ENCODE measurements around the gene INO80E.

Gene INO80E

GRCh38 chr16:29986931-29987330 lies 9.1 kb upstream of the INO80E start:
- no peak for DNase-seq (ENCODE audit: extremely low spot score)
- CTCF ChIA-PET, result interaction anchor here (1.6 to 5.7 kb wide), 4 partner anchors 8 to 68 kb away, joined by 4 to 25 read pairs (median 6); partner anchors contain the start of genes HIRIP3, TAOK2 and TMEM219
- POLR2A ChIA-PET, result no interaction called here
- no peak for TF ChIP-seq CTCF (IDR thresholded peaks at IDR 0.05; ENCODE audit: control extremely low read depth, extremely low read depth, low read depth, missing control alignments)

- TF ChIP-seq CTCF (IDR thresholded peaks at IDR 0.05; ENCODE audit: control extremely low read depth, extremely low read depth, low read depth, missing control alignments), result no peak
- POLR2A ChIA-PET, result no interaction called here
- CTCF ChIA-PET, result interaction anchor here (0.8 to 5.7 kb wide), 4 partner anchors 7 to 68 kb away, joined by 3 to 25 read pairs (median 6); partner anchors contain the start of genes HIRIP3 and TAOK2
- DNase-seq (ENCODE audit: extremely low spot score), result no peak
These were observed 8.5 kb upstream of the INO80E start for GRCh38 chr16:29987371-29988085.

GRCh38 chr16:29988346-29989075 lies 7.5 kb upstream of the INO80E start:
- ChIA-PET POLR2A (interaction anchor here (0.8 to 1.2 kb wide), 2 partner anchors 12 to 15 kb away, joined by 3 to 5 read pairs; partner anchors contain the start of gene TAOK2), CTCF (interaction anchor here (0.8 to 5.7 kb wide), 4 partner anchors 10 to 140 kb away, joined by 3 to 25 read pairs (median 4); partner anchors contain the start of gene TAOK2)
- no peak for TF ChIP-seq CTCF (IDR thresholded peaks at IDR 0.05; ENCODE audit: control extremely low read depth, extremely low read depth, low read depth, missing control alignments)
- no peak for DNase-seq (ENCODE audit: extremely low spot score)

GRCh38 chr16:29989111-29989858 lies 6.8 kb upstream of the INO80E start:
- POLR2A ChIA-PET, result interaction anchor here (0.8 to 1.2 kb wide), 2 partner anchors 13 to 16 kb away, joined by 3 to 5 read pairs; partner anchors contain the start of gene TAOK2
- CTCF ChIA-PET, result interaction anchor here (1.0 to 5.7 kb wide), 2 partner anchors 15 to 141 kb away, joined by 4 to 25 read pairs; partner anchors contain the start of gene TAOK2
- no peak for DNase-seq (ENCODE audit: extremely low spot score)
- no peak for TF ChIP-seq CTCF (IDR thresholded peaks at IDR 0.05; ENCODE audit: control extremely low read depth, extremely low read depth, low read depth, missing control alignments)

GRCh38 chr16:29990034-29990433 lies 6.0 kb upstream of the INO80E start:
- no peak for TF ChIP-seq CTCF (IDR thresholded peaks at IDR 0.05; ENCODE audit: control extremely low read depth, extremely low read depth, low read depth, missing control alignments)
- POLR2A ChIA-PET, result interaction anchor here (1.2 kb wide), 1 partner anchor 16 kb away, joined by 3 read pairs; the partner anchor contains the start of gene TAOK2
- DNase-seq (ENCODE audit: extremely low spot score), result no peak
- CTCF ChIA-PET, result interaction anchor here (5.7 kb wide), 1 partner anchor 15 kb away, joined by 25 read pairs; the partner anchor contains the start of gene TAOK2

All from GM10248 (cell line).